Activated CD8-positive, alpha-beta T cell treated with anti-CD3 and anti-CD28 coated beads for 36 hours (primary cell): ENCODE results near the gene RRP12. TPM values are rescaled to one million over a fixed set of nuclear protein-coding genes. Genes with fewer than 3 reads are reported as not detected.

Experiments used
- ATAC-seq: fragments of 200-7000 bp; cut with Tn5 transposase; one replicate; pipeline ENCODE4 v1.10.0; 2021; ENCODE audit warnings: mild to moderate bottlenecking, moderate library complexity
- CTCF ChIA-PET: fragments of 350-600 bp; sonication (Branson Sonifier 250); formaldehyde crosslinking; loops from one replicate; lab custom pipeline; 2021; ENCODE audit warnings: antibody characterized with exemption; lab: Charles Lee
- POLR2A ChIA-PET: fragments of 350-600 bp; sonication (Branson Sonifier 250); formaldehyde crosslinking; loops from one replicate; lab custom pipeline; 2021; ENCODE audit warnings: antibody characterized with exemption; lab: Charles Lee
- DNase-seq: peaks from one replicate; pipeline ENCODE4 v3.0.0-alpha.2; 2020
- H3K27ac Mint-ChIP-seq: one replicate; pipeline ENCODE4 v1.8.0; 2021; ENCODE audit warnings: mild to moderate bottlenecking, mixed read lengths
- H3K27me3 Mint-ChIP-seq: one replicate; pipeline ENCODE4 v1.8.0; 2021; ENCODE audit warnings: mixed read lengths
- H3K36me3 Mint-ChIP-seq: one replicate; pipeline ENCODE4 v1.8.0; 2021; ENCODE audit warnings: low read depth, mixed read lengths
- H3K4me1 Mint-ChIP-seq: one replicate; pipeline ENCODE4 v1.8.0; 2021; ENCODE audit warnings: low read depth, mixed read lengths
- H3K4me3 Mint-ChIP-seq: one replicate; pipeline ENCODE4 v1.8.0; 2021; ENCODE audit warnings: mild to moderate bottlenecking, moderate library complexity, mixed read lengths
- H3K9me3 Mint-ChIP-seq: one replicate; pipeline ENCODE4 v1.8.0; 2021; ENCODE audit warnings: mixed read lengths
- intact Hi-C: fragments of 100-400 bp; cut with micrococcal nuclease; formaldehyde crosslinking; loops from one replicate; pipeline ENCODE4 v1.10.0; 2022
- total RNA-seq, 2 experiments: library from RNA; stranded (reverse); gene quantifications; one replicate each; pipeline ENCODE4 v1.2.3, GENCODE V29; 2021
- TF ChIP-seq, protein P1 (sequence below): fragments of 200-600 bp; IDR thresholded peaks from one replicate; pipeline ENCODE4 v1.8.0; 2022; ENCODE audit warnings: antibody characterized with exemption, mild to moderate bottlenecking

RRP12 gene
- total RNA-seq, 2 experiments from 2014 or later = 50.3 to 51.0 TPM

DNA sequence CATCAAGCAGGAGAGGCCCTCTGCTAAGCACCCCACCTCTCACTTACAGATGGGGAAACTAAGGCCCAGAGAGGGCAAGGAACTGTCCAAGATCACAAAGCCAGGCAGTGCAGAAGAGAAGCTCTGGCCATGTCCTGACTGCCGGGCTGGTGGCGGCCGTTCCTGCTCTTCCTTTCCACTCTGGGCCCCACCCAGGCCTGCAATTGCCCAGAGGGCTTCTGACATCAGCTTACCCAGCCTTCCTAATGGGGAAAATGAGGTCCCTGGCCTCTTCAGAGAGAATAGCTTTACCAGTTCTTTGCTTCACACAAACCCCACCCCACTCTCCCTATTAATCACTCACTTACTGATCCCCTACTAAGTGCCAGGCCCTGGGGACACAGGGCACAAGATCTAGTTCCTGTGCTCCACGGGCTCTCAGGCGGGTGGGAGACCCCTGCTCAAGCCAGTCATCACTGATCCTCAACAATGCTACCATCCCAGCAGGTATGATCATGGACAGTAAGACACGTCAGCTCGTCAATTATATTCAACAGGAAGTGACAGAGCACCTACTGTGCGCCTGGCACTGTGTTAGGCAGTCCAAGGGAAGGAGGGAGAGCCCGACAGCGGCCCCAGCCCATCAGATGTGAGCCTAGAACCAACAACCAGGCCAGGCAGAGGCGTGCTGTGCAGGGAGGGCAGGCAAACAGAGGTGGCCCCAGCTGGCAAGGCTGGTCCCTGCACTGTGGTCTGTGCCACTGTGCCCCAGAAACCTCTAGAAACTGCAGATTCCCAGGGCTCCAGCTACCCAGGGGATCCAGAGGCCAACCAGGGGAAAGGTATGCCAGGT is 40.2 kb downstream of the RRP12 start:
- H3K4me1 Mint-ChIP-seq = no peaks in the 10 kb centered on the region
- H3K27me3 Mint-ChIP-seq = no peaks in the 10 kb centered on the region
- ChIA-PET CTCF (interaction anchor here (1.3 to 4.3 kb wide), 2 partner anchors 82 kb away, joined by 4 to 19 read pairs; no protein-coding TSS in a partner anchor), POLR2A (no interaction called here)
- intact Hi-C loops = no loop called here
- TF ChIP-seq, protein P1, sequence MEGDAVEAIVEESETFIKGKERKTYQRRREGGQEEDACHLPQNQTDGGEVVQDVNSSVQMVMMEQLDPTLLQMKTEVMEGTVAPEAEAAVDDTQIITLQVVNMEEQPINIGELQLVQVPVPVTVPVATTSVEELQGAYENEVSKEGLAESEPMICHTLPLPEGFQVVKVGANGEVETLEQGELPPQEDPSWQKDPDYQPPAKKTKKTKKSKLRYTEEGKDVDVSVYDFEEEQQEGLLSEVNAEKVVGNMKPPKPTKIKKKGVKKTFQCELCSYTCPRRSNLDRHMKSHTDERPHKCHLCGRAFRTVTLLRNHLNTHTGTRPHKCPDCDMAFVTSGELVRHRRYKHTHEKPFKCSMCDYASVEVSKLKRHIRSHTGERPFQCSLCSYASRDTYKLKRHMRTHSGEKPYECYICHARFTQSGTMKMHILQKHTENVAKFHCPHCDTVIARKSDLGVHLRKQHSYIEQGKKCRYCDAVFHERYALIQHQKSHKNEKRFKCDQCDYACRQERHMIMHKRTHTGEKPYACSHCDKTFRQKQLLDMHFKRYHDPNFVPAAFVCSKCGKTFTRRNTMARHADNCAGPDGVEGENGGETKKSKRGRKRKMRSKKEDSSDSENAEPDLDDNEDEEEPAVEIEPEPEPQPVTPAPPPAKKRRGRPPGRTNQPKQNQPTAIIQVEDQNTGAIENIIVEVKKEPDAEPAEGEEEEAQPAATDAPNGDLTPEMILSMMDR = no peak
- no peak overlapping the region for H3K27ac Mint-ChIP-seq
- H3K9me3 Mint-ChIP-seq = no peaks in the 10 kb centered on the region
- DNase-seq (no peak), ATAC-seq (no peak)
- H3K36me3 Mint-ChIP-seq = peaks cover 21% of the 10 kb centered on the region
- no peak overlapping the region for H3K4me3 Mint-ChIP-seq

DNA sequence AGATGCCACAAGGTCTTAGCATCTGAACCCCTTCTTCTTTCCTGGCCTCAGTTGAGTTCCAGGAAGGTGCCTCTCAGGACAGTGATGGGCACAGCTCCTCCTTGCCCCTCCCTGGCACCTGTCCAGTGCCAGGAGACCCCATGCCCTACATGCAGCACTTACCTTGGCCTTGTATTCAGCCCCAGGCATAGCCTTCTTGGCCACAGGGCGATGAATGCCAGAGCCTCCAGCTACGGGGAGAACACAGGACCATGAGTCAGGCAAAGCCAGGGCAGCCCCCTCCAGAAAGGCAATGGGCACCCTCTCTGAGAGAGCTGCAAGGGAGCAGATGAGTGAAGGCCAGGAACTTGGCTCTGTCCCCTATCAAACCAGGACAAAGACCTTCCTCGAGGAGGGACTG is 42.4 kb downstream of the RRP12 start:
- Mint-ChIP-seq H3K27ac (no peak overlapping the region), H3K9me3 (no peaks in the 10 kb centered on the region), H3K4me1 (no peaks in the 10 kb centered on the region), H3K4me3 (no peak overlapping the region), H3K27me3 (no peaks in the 10 kb centered on the region), H3K36me3 (peaks cover 18% of the 10 kb centered on the region)
- ChIA-PET POLR2A (interaction anchor here (1.3 to 1.5 kb wide), 2 partner anchors 9 to 11 kb away, joined by 3 read pairs; no protein-coding TSS in a partner anchor), CTCF (interaction anchor here (1.1 to 4.3 kb wide), 6 partner anchors 13 to 286 kb away, joined by 3 to 19 read pairs (median 4); no protein-coding TSS in a partner anchor)
- no peak for DNase-seq
- no peak for ATAC-seq
- intact Hi-C loops = no loop called here
- TF ChIP-seq, protein P1 = no peak

DNA sequence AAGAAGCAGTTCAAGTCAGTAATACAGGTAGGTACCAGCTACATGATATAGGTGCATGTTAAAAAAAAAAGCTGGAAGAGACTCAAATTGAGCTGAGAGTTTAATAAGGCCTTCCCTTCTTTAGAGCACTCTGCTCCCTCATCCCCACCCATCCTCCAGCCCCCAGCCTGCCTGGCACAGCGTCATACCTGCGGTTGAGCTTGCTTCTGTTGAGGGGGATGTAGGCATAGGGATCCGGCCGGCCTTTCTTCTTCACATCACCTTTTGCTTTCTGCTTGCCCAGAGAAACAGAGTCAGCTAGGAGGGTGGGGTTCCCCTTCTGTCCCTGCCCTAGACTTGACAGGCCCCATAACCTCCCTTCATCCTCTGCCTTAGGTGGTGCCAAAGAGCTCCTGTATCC is 42.8 kb downstream of the RRP12 start:
- intact Hi-C loops = no loop called here
- ChIA-PET POLR2A (interaction anchor here (1.3 to 1.5 kb wide), 2 partner anchors 8 to 12 kb away, joined by 3 read pairs; no protein-coding TSS in a partner anchor), CTCF (interaction anchor here (1.1 to 4.3 kb wide), 6 partner anchors 14 to 286 kb away, joined by 3 to 19 read pairs (median 4); no protein-coding TSS in a partner anchor)
- H3K27ac Mint-ChIP-seq = no peak overlapping the region
- no peaks in the 10 kb centered on the region for H3K9me3 Mint-ChIP-seq
- H3K36me3 Mint-ChIP-seq = peaks cover 17% of the 10 kb centered on the region
- DNase-seq (no peak), ATAC-seq (no peak)
- no peaks in the 10 kb centered on the region for H3K27me3 Mint-ChIP-seq
- no peak overlapping the region for H3K4me3 Mint-ChIP-seq
- TF ChIP-seq, protein P1 = no peak
- H3K4me1 Mint-ChIP-seq = no peaks in the 10 kb centered on the region

DNA sequence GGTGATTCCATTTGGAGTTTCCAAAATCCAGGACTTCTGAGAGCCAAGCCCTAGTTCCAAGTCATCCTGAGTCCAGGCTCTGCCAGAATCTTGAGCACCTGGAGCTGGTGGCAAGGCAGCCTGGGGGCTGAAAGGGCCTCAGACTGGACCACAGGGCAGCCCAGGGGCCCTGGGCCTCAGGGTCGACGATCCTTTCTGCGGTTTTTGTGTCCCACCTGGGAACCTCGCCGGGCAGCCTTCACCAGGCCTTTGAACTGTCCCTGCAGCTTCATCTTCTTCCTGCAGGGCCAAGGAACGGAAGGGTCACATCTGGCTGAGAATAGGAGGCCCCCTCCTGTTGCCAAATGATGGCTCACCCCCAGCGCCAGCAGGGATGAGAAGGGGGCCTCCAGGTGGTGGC is 44.2 kb downstream of the RRP12 start:
- Mint-ChIP-seq H3K36me3 (peaks cover 17% of the 10 kb centered on the region), H3K4me3 (no peak overlapping the region), H3K9me3 (no peaks in the 10 kb centered on the region), H3K27me3 (no peaks in the 10 kb centered on the region), H3K4me1 (no peaks in the 10 kb centered on the region), H3K27ac (no peak overlapping the region)
- TF ChIP-seq, protein P1 = no peak
- ATAC-seq (no peak), DNase-seq (no peak)
- ChIA-PET CTCF (interaction anchor here (4.3 kb wide), 1 partner anchor 78 kb away, joined by 19 read pairs; no protein-coding TSS in a partner anchor), POLR2A (no interaction called here)
- intact Hi-C loops = no loop called here
